Measurements from ENCODE around the gene ARL3.
"Not testable (repeated sequence)": the region's sequence is repeated elsewhere in the genome, so short reads cannot be mapped to it uniquely, and the experiment has no call there.

Gene ARL3

DNA sequence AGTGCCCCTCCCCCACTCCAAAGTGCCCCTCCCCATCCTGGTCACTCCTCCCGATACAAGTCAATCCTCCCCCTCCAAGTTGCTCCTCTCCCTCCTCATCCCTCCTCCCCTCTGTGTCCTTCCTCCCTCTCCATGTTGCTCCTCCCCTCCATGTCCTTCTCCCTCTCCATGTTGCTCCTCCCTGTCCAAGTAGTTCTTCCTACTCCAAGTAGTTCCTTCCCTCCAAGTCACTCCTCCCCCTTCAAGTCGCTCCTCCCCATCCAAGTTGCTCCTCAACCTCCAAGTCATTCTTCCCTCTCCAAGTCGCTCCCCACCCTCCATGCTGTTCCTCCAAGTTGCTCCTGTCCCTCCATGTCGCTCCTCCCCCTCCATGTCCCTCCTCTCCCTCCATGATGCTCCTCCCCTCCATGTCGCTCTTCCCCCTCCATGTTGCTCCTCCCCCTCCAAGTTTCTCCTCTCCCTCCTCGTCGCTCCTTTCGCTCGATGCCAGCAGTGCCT is 20.9 kb upstream of the ARL3 start:
- no peak for FAIRE-seq

- no peak for FAIRE-seq
Observed at GRCh38 chr10:102732661-102733060, 18.5 kb upstream of the ARL3 start.

DNA sequence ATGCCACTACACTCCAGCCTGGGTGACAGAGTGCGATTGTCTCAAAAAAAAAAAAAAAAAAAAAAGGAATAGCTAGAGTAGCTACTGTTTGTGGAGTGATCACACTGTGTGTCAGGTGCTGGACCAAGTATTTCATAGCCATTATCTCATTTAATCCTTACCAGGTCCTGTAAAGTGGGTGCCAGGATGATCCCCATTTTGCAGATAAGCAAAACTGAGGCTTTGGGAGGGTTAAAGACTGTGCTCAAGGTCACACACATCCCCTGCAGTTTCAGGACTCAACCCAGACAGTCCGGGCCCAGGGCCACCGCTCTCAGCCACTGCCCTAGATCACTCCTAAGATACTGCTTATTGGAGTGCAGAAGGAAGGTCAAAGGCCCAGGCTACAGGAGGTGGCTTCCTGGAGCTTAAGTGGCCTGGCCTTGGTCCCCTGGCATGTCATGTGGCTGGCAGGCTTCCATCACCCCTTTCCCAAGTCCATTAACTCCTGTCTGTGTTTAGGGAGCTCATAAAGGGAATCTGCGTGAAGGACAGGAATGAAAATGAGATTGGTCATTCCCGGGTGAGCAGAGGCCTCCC is 17.1 kb upstream of the ARL3 start:
- FAIRE-seq: no peak

GRCh38 chr10:102729029-102730026 is 15.1 kb upstream of the ARL3 start:
- FAIRE-seq: no peak

- FAIRE-seq: no peak
Observed at GRCh38 chr10:102727037-102727818, 13.0 kb upstream of the ARL3 start.

DNA sequence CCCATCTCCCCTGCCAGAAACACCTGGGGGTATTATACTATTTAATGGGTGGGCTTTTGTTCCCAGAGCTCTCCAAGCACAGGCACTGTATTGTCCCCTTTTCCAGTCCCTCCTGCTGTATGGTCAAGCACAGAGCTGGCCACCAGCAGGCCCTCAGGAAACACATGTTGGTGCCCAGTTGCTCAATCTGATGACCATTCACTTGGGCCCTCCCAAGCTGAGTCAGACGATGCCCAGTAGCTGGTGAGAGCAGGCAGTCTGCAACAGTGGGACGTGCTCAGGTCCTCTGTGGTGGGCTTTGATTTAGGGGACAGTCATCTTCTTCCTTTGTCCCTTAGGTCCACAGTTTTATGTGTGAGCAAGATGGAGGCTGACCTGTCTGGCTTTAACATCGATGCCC is 12.1 kb upstream of the ARL3 start:
- no peak for FAIRE-seq

DNA sequence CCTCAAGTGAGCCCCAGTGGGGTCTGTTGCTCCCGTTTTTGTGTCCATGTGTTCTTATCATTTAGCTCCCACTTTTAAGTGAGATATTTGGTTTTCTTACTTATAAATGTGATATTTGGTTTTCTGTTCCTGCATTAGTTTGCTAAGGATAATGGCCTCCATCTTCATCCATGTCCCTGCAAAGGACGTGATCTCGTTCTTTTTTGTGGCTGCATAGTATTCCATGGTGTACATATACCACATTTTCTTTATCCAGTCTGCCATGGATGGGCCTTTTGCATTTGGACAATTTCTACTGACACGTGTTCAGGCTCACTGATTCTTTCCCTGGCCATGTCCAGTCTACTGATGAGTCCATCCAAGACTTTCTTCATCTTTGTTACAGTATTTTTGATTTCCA is 9.8 kb upstream of the ARL3 start:
- FAIRE-seq: no peak

DNA sequence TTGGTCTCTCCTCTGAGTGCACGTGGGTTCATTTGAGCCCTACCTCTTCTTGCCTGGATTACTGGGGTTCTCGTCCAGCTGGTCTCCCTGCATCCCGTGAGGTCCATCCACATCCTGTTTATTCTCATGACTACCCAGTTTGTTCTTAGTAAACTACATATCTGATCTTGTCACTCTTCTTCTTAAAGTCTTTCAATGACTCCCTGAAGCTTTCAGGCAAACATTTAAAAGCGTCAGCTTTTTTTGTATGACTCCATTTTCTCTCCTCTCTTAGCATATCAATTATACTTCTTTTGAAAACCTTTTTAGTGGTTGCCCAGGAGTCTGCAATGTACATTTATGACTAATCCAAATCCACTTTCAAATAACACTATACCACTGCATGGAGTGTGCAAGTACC is 7.8 kb upstream of the ARL3 start:
- no peak for FAIRE-seq

- no peak for FAIRE-seq
Observed at GRCh38 chr10:102720775-102721301, 6.6 kb upstream of the ARL3 start.

DNA sequence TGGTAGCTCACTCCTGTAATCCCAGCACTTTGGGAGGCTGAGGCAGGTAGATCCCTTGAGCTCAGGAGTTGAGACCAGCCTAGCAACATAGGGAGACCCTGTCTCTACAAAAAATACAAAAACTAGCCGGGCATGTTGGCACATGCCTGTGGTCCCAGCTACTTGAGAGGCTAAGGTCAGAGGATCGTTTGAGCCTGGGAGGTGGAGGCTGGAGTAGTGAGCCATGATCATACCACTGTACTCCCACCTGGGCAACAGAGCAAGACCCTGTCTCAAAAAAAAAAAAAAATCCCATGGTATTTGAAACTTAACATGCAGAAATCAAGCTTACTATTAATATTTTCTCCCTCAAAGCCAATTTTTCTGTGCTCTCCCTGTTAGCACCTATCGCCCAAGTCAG is 6.1 kb upstream of the ARL3 start:
- FAIRE-seq: no peak

DNA sequence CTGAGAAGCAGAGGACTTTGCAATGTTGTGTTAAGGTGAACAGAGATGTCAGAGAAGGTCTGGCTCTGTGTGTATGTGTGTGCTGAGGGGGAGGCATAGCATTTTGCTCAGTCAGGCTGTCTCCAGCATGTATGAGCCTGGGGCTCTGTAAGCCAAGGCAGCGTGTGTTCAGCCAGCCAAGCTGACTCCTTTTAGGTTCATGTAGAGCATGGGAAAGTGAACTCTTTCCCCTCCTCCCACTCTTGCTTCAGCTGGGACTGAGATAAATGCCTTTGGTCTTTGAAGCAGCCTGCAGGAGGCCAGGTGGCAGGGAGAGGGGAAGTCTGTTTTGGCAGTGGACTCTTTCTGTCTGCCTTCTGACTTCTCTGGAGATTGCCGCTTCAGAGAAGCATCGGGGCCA is 4.0 kb upstream of the ARL3 start:
- FAIRE-seq: no peak

- not testable (repeated sequence) for FAIRE-seq
Observed at GRCh38 chr10:102716900-102717565, 2.8 kb upstream of the ARL3 start.

DNA sequence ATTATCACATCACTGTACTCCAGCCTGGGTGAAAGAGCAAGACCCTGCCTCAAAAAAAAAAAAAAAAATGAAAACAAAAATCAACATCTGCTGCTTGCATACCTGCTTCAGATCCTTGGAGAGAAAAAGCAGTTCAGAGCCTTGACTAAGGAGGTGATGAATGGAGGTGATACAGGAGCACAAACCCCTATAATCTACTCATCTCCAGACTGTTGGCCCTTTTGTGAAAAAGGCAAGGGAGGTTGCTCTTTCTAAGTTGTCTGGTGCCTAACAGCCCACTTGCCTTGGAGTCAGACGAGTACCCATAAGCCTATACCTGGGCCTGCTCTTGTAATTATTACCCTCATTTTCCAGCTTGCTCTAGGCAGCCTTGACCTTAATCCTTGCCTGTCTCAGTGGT is 1.7 kb upstream of the ARL3 start:
- no peak for FAIRE-seq

DNA sequence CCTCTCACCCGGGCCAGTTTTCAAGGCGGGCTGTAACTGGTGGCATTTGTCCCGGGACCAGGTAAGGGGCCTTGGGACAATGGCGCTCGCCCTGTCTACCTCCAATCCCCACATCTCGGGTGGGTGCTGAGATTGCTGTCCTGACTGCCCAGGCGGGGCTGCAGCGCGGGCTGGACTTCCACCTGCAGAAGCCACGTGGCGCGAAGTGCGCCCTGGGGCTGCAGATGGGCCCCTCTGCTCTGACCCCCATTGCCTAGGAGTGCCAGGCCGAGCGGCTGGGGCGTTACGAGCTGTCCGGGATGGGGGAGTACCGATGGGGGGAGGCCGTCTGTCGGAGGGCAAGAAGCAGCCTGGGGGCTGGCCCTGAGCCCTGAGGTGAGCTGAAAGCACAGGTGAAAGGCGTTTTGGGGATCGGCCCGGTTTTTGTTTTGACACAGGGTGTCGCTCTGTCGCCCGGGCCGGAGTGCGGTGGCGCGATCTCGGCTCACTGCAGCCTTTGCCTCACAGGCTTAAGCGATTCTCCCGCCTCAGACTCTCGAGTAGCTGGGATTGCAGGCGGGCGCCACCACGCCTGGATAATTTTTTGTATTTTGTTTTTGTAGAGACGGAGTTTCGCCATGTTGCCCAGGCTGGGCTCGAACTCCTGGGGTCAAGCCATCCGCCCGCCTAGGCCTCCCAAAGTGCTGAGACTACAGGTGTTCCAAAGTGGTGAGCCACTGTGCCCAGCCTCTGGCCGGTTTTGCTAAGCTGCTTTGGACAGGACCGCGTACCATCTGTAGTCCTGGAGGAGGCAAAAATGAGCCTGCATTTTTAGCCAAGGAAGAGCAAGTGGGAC is 641 bp upstream of the ARL3 start, which contains the start of gene SFXN2:
TSS of gene SFXN2 (plus strand) at position 16 of the 835 bp plus-strand sequence. CDS start 12,001 bp downstream, outside the sequence.
- FAIRE-seq: no peak

- no peak for FAIRE-seq
Observed at GRCh38 chr10:102713539-102713813, 721 bp downstream of the ARL3 start.

GRCh38 chr10:102712843-102713538 is 1.2 kb downstream of the ARL3 start:
- FAIRE-seq: no peak

DNA sequence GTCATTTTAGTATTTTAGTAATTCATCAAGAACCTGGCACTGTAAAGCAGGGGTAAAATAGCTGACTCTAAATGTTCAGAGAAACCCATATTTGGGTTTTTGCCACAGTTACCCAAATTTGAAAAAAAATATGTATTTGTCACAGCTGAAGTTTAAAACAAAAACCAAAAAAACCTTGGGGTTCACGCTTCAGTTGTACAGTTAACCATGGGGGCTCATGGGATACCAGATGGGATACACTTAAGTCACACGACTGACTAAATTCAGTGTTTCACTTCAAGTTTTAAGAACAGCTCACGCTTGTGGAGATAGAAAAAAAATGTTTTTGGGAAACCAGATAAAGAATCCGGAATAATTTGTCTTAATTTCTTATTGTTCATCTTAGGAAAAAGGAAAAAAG is 2.1 kb downstream of the ARL3 start:
- FAIRE-seq: no peak

- FAIRE-seq: no peak
Observed at GRCh38 chr10:102710609-102711008, 3.6 kb downstream of the ARL3 start.

DNA sequence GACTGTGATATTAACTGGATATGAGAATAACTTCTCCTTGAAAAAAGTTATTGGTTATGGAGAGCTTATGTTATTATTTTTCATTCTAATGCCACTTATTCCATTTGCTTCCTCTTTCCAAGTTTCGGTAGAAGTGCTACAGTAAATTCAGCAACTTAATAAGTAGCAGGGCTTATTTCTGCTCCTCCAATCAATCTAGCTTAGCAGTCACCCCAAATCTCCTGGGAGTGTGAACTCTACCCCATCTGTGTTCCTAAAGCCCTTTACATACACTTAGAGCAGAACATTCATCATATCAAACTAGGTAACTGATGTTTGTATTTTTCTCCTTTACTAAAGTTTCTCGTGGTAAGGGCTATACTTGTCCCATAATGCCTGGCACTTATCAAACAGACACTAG is 8.7 kb downstream of the ARL3 start:
- no peak for FAIRE-seq

GRCh38 chr10:102704915-102705314 is 9.3 kb downstream of the ARL3 start:
- FAIRE-seq: no peak

- no peak for FAIRE-seq
Observed at GRCh38 chr10:102702742-102703141, 11.5 kb downstream of the ARL3 start.
